KMS-11 (cell line): ENCODE measurements around the gene CARD19.

Experiments used
- H2AFZ ChIP-seq: fragments of 200-600 bp; sonication (generic); 2 replicates; pipeline ENCODE4 v1.6.1; 2016; ENCODE audit warnings: antibody characterized with exemption, mixed run types, low read depth
- H3K27ac ChIP-seq: fragments of 200-600 bp; sonication (generic); 2 replicates; pipeline ENCODE4 v1.6.1; 2016; ENCODE audit warnings: mild to moderate bottlenecking, mixed run types
- H3K27me3 ChIP-seq: fragments of 200-600 bp; sonication (generic); 2 replicates; pipeline ENCODE4 v1.6.1; 2017; ENCODE audit warnings: mild to moderate bottlenecking, low read depth, mixed run types, moderate library complexity; ENCODE audit not compliant: insufficient read depth
- H3K36me3 ChIP-seq: fragments of 200-600 bp; sonication (generic); 2 replicates; pipeline ENCODE4 v1.6.1; 2017; ENCODE audit warnings: mild to moderate bottlenecking, mixed run types; ENCODE audit not compliant: insufficient read depth
- H3K4me1 ChIP-seq: fragments of 200-600 bp; sonication (generic); 2 replicates; pipeline ENCODE4 v1.6.1; 2016; ENCODE audit warnings: mild to moderate bottlenecking, low read depth, mixed run types; ENCODE audit not compliant: poor library complexity, severe bottlenecking
- H3K4me2 ChIP-seq: fragments of 200-600 bp; sonication (generic); 2 replicates; pipeline ENCODE4 v1.7.0; 2016; ENCODE audit warnings: mild to moderate bottlenecking, mixed run types
- H3K4me3 ChIP-seq: fragments of 200-600 bp; sonication (generic); IDR thresholded peaks from 2 replicates; pipeline ENCODE4 v1.6.1; 2017; ENCODE audit warnings: low read depth, low read length, mixed read lengths; ENCODE audit not compliant: insufficient read depth
- H3K79me2 ChIP-seq: fragments of 200-600 bp; sonication (generic); 2 replicates; pipeline ENCODE4 v1.6.1; 2016; ENCODE audit warnings: low read depth, mixed run types; ENCODE audit not compliant: insufficient read depth
- H3K9ac ChIP-seq: fragments of 200-600 bp; sonication (generic); 2 replicates; pipeline ENCODE4 v1.6.1; 2016; ENCODE audit warnings: mild to moderate bottlenecking, mixed run types
- H4K20me1 ChIP-seq: fragments of 200-600 bp; sonication (generic); 2 replicates; pipeline ENCODE4 v1.6.1; 2016; ENCODE audit warnings: mild to moderate bottlenecking, mixed run types; ENCODE audit not compliant: insufficient read depth
- CTCF ChIP-seq: fragments of 200-600 bp; sonication (generic); conservative IDR thresholded peaks from 2 replicates; pipeline ENCODE4 v1.6.1; 2017; ENCODE audit warnings: low read depth, mild to moderate bottlenecking, antibody characterized with exemption, low read length, moderate library complexity, mixed read lengths

CARD19 gene

DNA sequence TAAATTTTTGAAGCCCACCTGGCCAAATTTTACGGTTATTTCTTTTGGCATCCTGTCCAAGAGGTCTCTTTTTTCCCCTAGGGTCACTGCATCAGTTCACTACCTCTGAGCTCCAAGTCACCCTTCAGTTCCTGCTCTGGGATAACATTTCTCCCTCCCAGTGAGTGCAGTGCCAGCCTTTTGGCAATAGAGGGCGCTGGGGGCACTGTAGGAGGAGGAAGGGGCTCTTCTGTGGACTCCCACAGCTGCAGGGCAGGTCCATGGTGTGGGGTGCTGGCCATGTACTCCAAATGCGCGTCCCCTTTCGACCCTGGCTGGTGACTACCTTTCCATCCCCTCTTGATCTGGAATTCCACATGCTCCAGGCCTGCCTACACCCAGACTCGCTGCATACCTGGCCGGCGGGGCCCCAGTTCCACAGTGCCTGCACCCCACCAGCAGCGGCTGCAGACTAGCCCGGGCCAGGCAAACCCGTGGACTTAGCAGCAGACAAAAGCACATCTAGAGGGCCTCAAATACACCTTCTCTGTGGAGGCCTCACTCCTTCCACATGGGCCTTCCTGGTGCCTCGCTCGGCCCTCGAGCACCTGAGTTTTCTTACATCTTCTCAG lies 58.4 kb downstream of the CARD19 start:
- Histone ChIP-seq H3K4me3 (no peak overlapping the region), H4K20me1 (no peaks in the 10 kb centered on the region), H3K79me2 (no peaks in the 10 kb centered on the region), H3K9ac (no peak overlapping the region), H2AFZ (no peak overlapping the region), H3K27me3 (no peaks in the 10 kb centered on the region), H3K4me1 (peaks cover under 1% of the 10 kb centered on the region), H3K36me3 (no peaks in the 10 kb centered on the region), H3K4me2 (no peak overlapping the region), H3K27ac (no peak overlapping the region)
- TF ChIP-seq CTCF = peak; percentile 81

GRCh38 chr9:93155716-93156474 lies 59.9 kb downstream of the CARD19 start:
- Histone ChIP-seq H3K27me3 (no peaks in the 10 kb centered on the region), H3K79me2 (no peaks in the 10 kb centered on the region), H3K4me1 (peaks cover 9% of the 10 kb centered on the region), H3K4me3 (no peak overlapping the region), H3K4me2 (no peak overlapping the region), H4K20me1 (no peaks in the 10 kb centered on the region), H3K27ac (no peak overlapping the region), H3K36me3 (no peaks in the 10 kb centered on the region), H2AFZ (no peak overlapping the region), H3K9ac (no peak overlapping the region)
- no peak for TF ChIP-seq CTCF

GRCh38 chr9:93156475-93157008 lies 60.5 kb downstream of the CARD19 start:
- Histone ChIP-seq H3K9ac (no peak overlapping the region), H2AFZ (no peak overlapping the region), H3K27me3 (no peaks in the 10 kb centered on the region), H3K36me3 (no peaks in the 10 kb centered on the region), H4K20me1 (no peaks in the 10 kb centered on the region), H3K4me2 (no peak overlapping the region), H3K79me2 (no peaks in the 10 kb centered on the region), H3K4me1 (peaks cover 9% of the 10 kb centered on the region), H3K4me3 (no peak overlapping the region), H3K27ac (no peak overlapping the region)
- TF ChIP-seq CTCF = no peak

DNA sequence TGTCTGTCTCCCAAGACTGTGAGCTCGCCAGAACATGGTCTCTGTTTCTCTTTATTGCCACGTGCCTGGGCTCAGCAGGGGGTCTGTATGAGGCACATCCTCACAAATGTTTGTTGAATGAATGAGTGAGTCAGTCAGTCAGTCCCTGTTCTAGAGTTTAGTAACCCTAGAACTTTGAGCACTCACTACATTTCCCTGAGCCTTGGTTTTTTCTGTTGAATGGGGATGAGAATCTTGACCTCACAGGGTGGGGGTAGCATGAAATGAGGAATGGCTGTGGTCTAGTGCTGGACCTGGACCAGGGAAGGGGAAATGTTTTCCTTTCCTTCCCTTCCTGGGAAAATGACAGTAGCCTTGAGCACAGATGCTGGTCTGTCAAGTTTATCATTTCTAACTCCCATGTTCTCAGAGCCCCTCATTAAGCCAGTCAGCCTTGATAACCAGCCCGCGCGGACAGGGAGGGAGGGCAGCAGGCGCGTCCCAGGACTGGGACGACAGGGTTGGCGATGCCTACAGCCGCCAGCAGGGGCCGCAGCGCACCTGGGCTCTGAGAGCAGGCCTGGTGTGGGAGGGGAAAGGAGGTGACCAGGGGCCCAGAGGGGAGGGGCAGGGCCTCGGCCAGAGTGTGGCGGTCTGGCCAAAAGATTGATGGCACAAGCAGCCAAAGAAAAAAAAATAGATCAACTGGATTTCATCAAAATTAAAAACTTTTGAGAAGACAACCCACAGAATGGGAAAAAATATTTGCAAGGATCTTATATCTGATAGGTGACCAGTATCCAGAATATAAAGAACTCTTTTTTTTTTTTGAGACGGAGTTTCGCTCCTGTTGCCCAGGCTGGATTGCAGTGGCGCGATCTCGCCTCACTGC lies 63.8 kb downstream of the CARD19 start:
- Histone ChIP-seq H3K27me3 (no peaks in the 10 kb centered on the region), H4K20me1 (no peaks in the 10 kb centered on the region), H3K36me3 (no peaks in the 10 kb centered on the region), H3K4me1 (peaks cover 9% of the 10 kb centered on the region), H2AFZ (peak overlapping the region; percentile 38; the same call in 1 of the 2 replicates), H3K4me2 (0 out of 2 replicates have a peak overlapping the region, but pooled peaks have one; percentile 3), H3K27ac (no peak overlapping the region), H3K9ac (no peak overlapping the region), H3K79me2 (no peaks in the 10 kb centered on the region), H3K4me3 (no peak overlapping the region)
- peak; percentile 98 for TF ChIP-seq CTCF
